HepG2 (cell line): Measurements from ENCODE around the gene PHKB. TPM values are rescaled to one million over a fixed set of nuclear protein-coding genes. Genes with fewer than 3 reads are reported as not detected.

Experiments
- ATAC-seq: fragments of 200-7000 bp; cut with Tn5 transposase; 3 replicates; pipeline ENCODE4 v1.9.1; 2020; ENCODE audit warnings: mild to moderate bottlenecking, moderate library complexity
- BruUV-seq: library from RNA; stranded (reverse); fragments of 400-500 nt; replicated peaks from 2 replicates; lab custom pipeline; 2021; lab: Mats Ljungman, UMichigan
- CTCF ChIA-PET: fragments of 300-600 bp; formaldehyde crosslinking; extraction: SDS; loops from one replicate; lab custom pipeline; 2021; ENCODE audit warnings: low total read pairs, inconsistent platforms, low intra/inter-chr PET ratio; lab: Yijun Ruan, JAX
- POLR2A ChIA-PET: fragments of 350-600 bp; sonication (Branson Sonifier 250); formaldehyde crosslinking; loops from one replicate; lab custom pipeline; 2020; ENCODE audit warnings: antibody characterized with exemption, inconsistent platforms; lab: Yijun Ruan, JAX
- DNase-seq: peaks from one replicate; pipeline ENCODE4 v3.0.0-alpha.2; 2015; ENCODE audit warnings: low spot score
- FAIRE-seq: peaks from 3 replicates; lab custom pipeline; 2011; peaks lifted over from hg19 to GRCh38; lab: Jason Lieb, UNC
- H2AFZ ChIP-seq: one replicate; pipeline ENCODE4 v1.6.1; 2011; ENCODE audit warnings: low read length, inconsistent platforms
- H3K27ac ChIP-seq: fragments of 300-600 bp; 3 replicates; pipeline ENCODE4 v1.8.0; 2011; ENCODE audit warnings: mixed run types, mild to moderate bottlenecking, mixed read lengths, low read length, inconsistent platforms; ENCODE audit not compliant: insufficient read depth; ENCODE audit errors: extremely low read length
- H3K27me3 ChIP-seq, 2 experiments: fragments of 200-600 bp in 1 of 2; 2 replicates in 1 of 2; 3 replicates in 1 of 2; pipeline versions ENCODE4 v1.6.0 to v1.8.0; 2011; ENCODE audit warnings: low read length in 2 of 2, mild to moderate bottlenecking in 2 of 2, moderate library complexity in 2 of 2, inconsistent platforms in 1 of 2; ENCODE audit not compliant: insufficient read depth in 2 of 2, control insufficient read depth in 1 of 2
- H3K36me3 ChIP-seq, 2 experiments: fragments of 200-600 bp in 1 of 2; replicated peaks in 1 of 2; 2 replicates in 1 of 2; 3 replicates in 1 of 2; pipeline versions ENCODE4 v1.5.1 to v1.8.0; 2011; ENCODE audit warnings: low read length in 2 of 2, inconsistent platforms in 1 of 2; ENCODE audit not compliant: insufficient read depth in 2 of 2, control insufficient read depth in 1 of 2
- H3K4me1 ChIP-seq: 2 replicates; pipeline ENCODE4 v1.5.1; 2012; ENCODE audit warnings: low read length, inconsistent platforms; ENCODE audit not compliant: insufficient read depth
- H3K4me2 ChIP-seq: 2 replicates; pipeline ENCODE4 v1.6.0; 2011; ENCODE audit warnings: low read depth, low read length, inconsistent platforms
- H3K4me3 ChIP-seq, 3 experiments: fragments of 200-600 bp in 1 of 3; sonication (generic), shearing (Covaris generic) in 1 of 3; replicated peaks in 1 of 3; 2 replicates each; pipeline ENCODE4 v1.5.1; 2011 to 2016; ENCODE audit warnings: low read length in 3 of 3, inconsistent platforms in 2 of 3, low read depth in 2 of 3, mild to moderate bottlenecking in 2 of 3, control low read depth in 1 of 3, mixed read lengths in 1 of 3; ENCODE audit not compliant: insufficient read depth in 1 of 3
- H3K79me2 ChIP-seq: one replicate; pipeline ENCODE4 v1.6.1; 2011; ENCODE audit warnings: low read length, inconsistent platforms; ENCODE audit not compliant: insufficient read depth
- H3K9ac ChIP-seq: 2 replicates; pipeline ENCODE4 v1.6.0; 2011; ENCODE audit warnings: mild to moderate bottlenecking, low read depth, low read length, inconsistent platforms; ENCODE audit not compliant: insufficient read depth
- H3K9me3 ChIP-seq: 2 replicates; pipeline ENCODE4 v1.5.1; 2012; ENCODE audit warnings: mild to moderate bottlenecking, low read length
- H4K20me1 ChIP-seq: 2 replicates; pipeline ENCODE4 v1.6.0; 2011; ENCODE audit warnings: inconsistent platforms, mild to moderate bottlenecking, low read length, moderate library complexity; ENCODE audit not compliant: insufficient read depth
- CREB1 ChIP-seq, 2 experiments: fragments of 450-650 bp in 1 of 2; IDR thresholded peaks; 2 replicates each; pipeline ENCODE4 v1.6.1; 2016 to 2017; ENCODE audit warnings: control low read depth in 1 of 2, mild to moderate bottlenecking in 1 of 2, missing compliant biosample characterization in 1 of 2, missing genetic modification characterization in 1 of 2
- ETV5 ChIP-seq: IDR thresholded peaks from 2 replicates; pipeline ENCODE4 v1.6.1; 2018; ENCODE audit warnings: missing biosample characterization, missing genetic modification reagents, inconsistent platforms, borderline replicate concordance
- HMGXB4 ChIP-seq, 2 experiments: sonication (generic) in 1 of 2; formaldehyde crosslinking in 1 of 2; IDR thresholded peaks; 2 replicates each; pipeline versions ENCODE4 v1.4.0 to v1.6.1; 2018 to 2020; ENCODE audit warnings: missing genetic modification reagents in 2 of 2, borderline replicate concordance in 1 of 2, low read depth in 1 of 2, mild to moderate bottlenecking in 1 of 2, missing biosample characterization in 1 of 2
- KLF6 ChIP-seq: IDR thresholded peaks from 2 replicates; pipeline ENCODE4 v1.8.0; 2016; ENCODE audit warnings: missing biosample characterization, missing genetic modification reagents
- MTF2 ChIP-seq: sonication (generic); formaldehyde crosslinking; IDR thresholded peaks from 2 replicates; pipeline ENCODE4 v1.5.0; 2020; ENCODE audit warnings: missing genetic modification reagents, borderline replicate concordance
- PHF5A ChIP-seq: IDR thresholded peaks from one replicate; pipeline ENCODE4 v1.6.1; 2018; ENCODE audit warnings: low read depth, missing genetic modification reagents; ENCODE audit not compliant: unreplicated experiment
- SKI ChIP-seq: fragments of 450-650 bp; IDR thresholded peaks from one replicate; pipeline ENCODE4 v1.6.1; 2018; ENCODE audit warnings: mild to moderate bottlenecking; ENCODE audit not compliant: partially characterized antibody
- ZFX ChIP-seq: sonication (generic); formaldehyde crosslinking; IDR thresholded peaks from 2 replicates; pipeline ENCODE4 v1.4.0; 2020; ENCODE audit warnings: mild to moderate bottlenecking, low read depth, missing genetic modification reagents, moderate library complexity
- ZNF264 ChIP-seq: sonication (generic); formaldehyde crosslinking; IDR thresholded peaks from 2 replicates; pipeline ENCODE4 v1.4.0; 2020; ENCODE audit warnings: missing genetic modification reagents
- ZNF564 ChIP-seq: sonication (generic); formaldehyde crosslinking; IDR thresholded peaks from 2 replicates; pipeline ENCODE4 v1.8.1; 2023; ENCODE audit warnings: mild to moderate bottlenecking, missing genetic modification reagents
- WGBS: methylation state at CpG from one replicate; pipeline ENCODE4 v1.1.6; 2017; ENCODE audit warnings: low lambda C conversion rate; 5-methylcytosine and 5-hydroxymethylcytosine counted together
- in situ Hi-C: cut with HindIII; loops from 2 replicates; pipeline ENCODE4 v1.10.0; 2017; ENCODE audit warnings: low pct_unique_long_range_greater_than_20kb; ENCODE audit not compliant: extremely low pct_ligation_motif_present
- intact Hi-C: fragments of 100-400 bp; cut with micrococcal nuclease; formaldehyde crosslinking; loops from one replicate; pipeline ENCODE4 v1.10.0; 2022; ENCODE audit not compliant: unreplicated experiment
- polyA plus RNA-seq, 8 experiments: library from polyadenylated mRNA; depleted of rRNA in 3 of 8; stranded (reverse) in 7 of 8; unstranded in 1 of 8; fragments of >200 nt; fragmentation: Illumina TruSeq in 4 of 8; extraction: Trizol in 4 of 8; gene quantifications; 2 replicates each; pipeline versions ENCODE4 v1.2.1 to v1.2.3, GENCODE V29; 2011 to 2016; ENCODE audit warnings: low read depth in 4 of 8, missing spikeins in 1 of 8, mixed read lengths in 1 of 8; ENCODE audit not compliant: insufficient read depth in 1 of 8
- total RNA-seq, 5 experiments: library from RNA; depleted of rRNA; stranded (reverse); fragments of >200 nt; fragmentation: Illumina TruSeq; extraction: Trizol; gene quantifications; 2 replicates each; pipeline ENCODE4 v1.2.3, GENCODE V29; 2016; ENCODE audit warnings: low read depth in 1 of 5

The PHKB gene
- total and polyA plus RNA-seq, 2 of the 13 experiments (the other 11 are each of a cell fraction or from before 2014, with no cell fraction given): 66.0 to 80.8 TPM

GRCh38 chr16:47506800-47507199 is 45.7 kb downstream of the PHKB start (continued):
- TF ChIP-seq HMGXB4 (CRISPR knock-in tag; IDR thresholded peaks at IDR 0.05; ENCODE audit: borderline replicate concordance in 1 of 2, low read depth in 1 of 2) (no peak), ETV5 (CRISPR knock-in tag) (no peak), MTF2 (no peak), SKI (no peak), ZNF264 (CRISPR knock-in tag) (no peak)
- TF ChIP-seq, all 625 proteins: peak for 9

- H3K27me3 ChIP-seq: no peaks in the 10 kb centered on the region
- H3K79me2 ChIP-seq: no peaks in the 10 kb centered on the region
- no peak overlapping the region for H3K9ac ChIP-seq
- H2AFZ ChIP-seq: no peak overlapping the region
- H3K9me3 ChIP-seq: no peaks in the 10 kb centered on the region
- ATAC-seq (no peak), DNase-seq (no peak), FAIRE-seq (no peak)
- H4K20me1 ChIP-seq: no peaks in the 10 kb centered on the region
- no TSS peak for BruUV-seq
- peaks cover 14 to 39% of the 10 kb centered on the region in 2 experiments for H3K36me3 ChIP-seq
- peaks cover 9% of the 10 kb centered on the region for H3K4me1 ChIP-seq
- ChIA-PET POLR2A (interaction anchor here (1.6 to 2.6 kb wide), 2 partner anchors 28 to 47 kb away, joined by 4 to 9 read pairs; partner anchors contain the start of genes ITFG1 and PHKB), CTCF (no interaction called here)
- intact Hi-C loops (no loop called here), in situ Hi-C loops (no loop called here)
- no peak overlapping the region for H3K4me2 ChIP-seq
- no peak for TF ChIP-seq ZNF564 (CRISPR knock-in tag)
- no peak for TF ChIP-seq KLF6 (CRISPR knock-in tag)
- no peak for TF ChIP-seq CREB1 (IDR thresholded peaks at IDR 0.05)
- no peak for TF ChIP-seq CREB1 (CRISPR knock-in tag; IDR thresholded peaks at IDR 0.05)
- no peak for TF ChIP-seq PHF5A (CRISPR knock-in tag)
- TF ChIP-seq ZFX (CRISPR knock-in tag): no peak
- no peak overlapping the region for H3K27ac ChIP-seq
- WGBS: 88% methylated on average over 1 of the region's 1 CpG
- no peak overlapping the region for H3K4me3 ChIP-seq
Measured at GRCh38 chr16:47507701-47508100, 46.6 kb downstream of the PHKB start.
